HG02763 (cell line): ENCODE data around the gene CXCR6.
A peak's percentile ranks its signal among the peaks of the same experiment; 100 is the strongest.

Source experiments
- ATAC-seq: cut with Tn5 transposase; IDR thresholded peaks from one replicate; pipeline ENCODE4 v1.9.1; 2021; ENCODE audit warnings: mild to moderate bottlenecking, moderate library complexity; ENCODE audit not compliant: unreplicated experiment

The CXCR6 gene

GRCh38 chr3:45943207-45943846 lies at the start of gene CXCR6:
CXCR6 (plus strand) TSS chr3:45943464; CDS start chr3:45946482, 3,018 bp downstream.
- ATAC-seq = no peak

GRCh38 chr3:45894015-45894414 lies 49.2 kb upstream of the CXCR6 start:
- no peak for ATAC-seq

- ATAC-seq = no peak
These were observed 47.4 kb upstream of the CXCR6 start for GRCh38 chr3:45895686-45896468.

DNA sequence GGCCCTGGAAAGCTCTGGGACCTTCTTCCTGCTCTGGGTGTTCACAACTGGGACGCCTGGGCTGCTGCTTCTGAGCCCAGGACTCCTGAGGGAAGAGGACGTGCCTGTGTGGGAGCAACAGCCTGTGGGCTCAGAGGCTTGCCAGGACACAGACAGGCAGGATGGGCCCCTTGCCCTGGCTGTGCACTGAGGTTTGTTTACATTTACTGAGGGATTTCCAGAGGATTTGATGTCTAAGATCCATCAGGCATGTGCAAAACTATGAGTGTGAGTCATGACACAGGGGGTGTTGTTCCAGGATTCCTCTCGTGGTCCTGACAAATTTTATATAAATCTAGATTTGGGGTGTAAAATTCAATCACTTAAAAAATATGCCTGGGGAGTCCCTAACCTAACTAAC lies 46.3 kb upstream of the CXCR6 start:
- no peak for ATAC-seq

- no peak for ATAC-seq
These were observed 38.3 kb upstream of the CXCR6 start for GRCh38 chr3:45904931-45905330.

GRCh38 chr3:45905755-45906154 lies 37.5 kb upstream of the CXCR6 start:
- ATAC-seq = no peak

DNA sequence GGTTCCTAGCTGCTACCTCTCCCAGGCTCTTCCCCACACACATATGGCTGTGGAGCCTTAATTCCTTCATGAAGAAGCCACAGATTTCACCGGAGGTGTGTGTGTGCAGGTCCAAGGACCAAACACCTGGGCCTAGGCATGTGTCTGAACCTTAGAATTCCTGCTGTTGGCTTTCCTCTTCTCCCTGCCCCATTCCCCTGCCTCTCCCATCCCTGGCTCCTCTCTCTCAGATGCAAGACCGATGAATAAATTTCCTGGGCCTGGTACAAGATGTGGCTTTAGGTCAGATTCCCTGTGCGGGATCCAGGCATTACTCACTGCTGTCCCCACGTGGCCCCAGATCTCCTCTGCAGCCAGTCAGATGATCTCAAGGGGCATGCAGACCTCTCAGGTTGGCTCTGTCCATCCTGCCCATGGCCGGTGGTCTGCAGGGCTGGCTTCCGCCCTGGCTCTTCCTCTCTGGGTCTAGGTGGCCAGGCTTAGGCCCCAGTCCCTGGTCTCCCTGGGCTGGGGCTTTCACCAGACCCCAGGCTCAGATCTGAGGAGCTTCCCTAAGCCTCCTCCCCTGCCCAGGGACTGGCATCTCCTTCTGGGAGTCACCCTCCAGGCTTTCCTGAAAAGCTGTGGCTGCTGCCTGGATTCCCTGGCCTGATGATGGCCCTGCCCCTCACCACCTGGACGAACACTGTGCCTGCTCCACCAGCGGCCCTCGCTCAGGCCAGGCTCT lies 36.4 kb upstream of the CXCR6 start:
- no peak for ATAC-seq

DNA sequence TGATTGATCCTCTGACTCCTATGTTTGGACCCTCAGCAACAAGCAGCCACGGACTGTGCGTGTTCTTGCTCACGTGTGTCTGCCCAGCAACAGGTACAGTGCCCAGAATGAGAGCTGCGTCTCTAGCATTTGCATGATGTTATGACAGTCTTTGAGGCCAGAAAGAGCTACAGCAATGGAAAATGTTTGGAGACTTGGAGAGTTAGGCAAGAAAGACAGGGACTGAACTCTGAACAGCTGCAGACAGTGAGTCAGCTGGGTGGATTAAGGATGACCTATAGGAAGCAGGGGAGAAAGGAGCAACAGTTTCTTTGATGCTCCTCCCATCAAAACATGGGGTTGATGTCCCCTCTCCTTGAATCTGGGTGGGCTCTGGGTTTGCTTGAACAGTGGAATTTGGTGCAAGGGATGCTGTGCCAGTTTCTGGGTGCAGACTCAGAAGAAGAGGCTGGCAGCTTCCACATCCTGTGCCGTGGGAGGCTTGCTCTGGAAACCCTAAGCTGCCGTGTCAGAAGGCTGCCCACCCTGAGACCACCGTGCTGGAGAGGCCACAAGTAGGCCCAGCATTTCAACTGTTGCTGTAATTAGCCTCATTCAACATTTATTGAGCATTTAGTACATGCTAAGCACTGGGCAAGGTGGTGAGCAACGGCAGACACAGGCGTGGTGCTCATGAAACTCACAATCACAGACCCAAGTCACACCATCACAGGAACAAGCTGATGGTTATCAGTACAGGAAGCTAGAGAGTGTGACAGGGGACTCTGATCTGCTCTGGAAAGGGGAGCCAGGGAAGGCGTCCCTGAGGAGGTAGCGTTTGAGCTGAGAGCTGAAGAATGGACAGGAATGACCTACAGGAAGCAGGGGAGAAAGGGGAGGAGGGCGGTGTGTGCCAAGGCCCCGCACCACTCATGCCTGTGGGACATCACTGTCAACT lies 35.2 kb upstream of the CXCR6 start:
- ATAC-seq = no peak

GRCh38 chr3:45908761-45909160 lies 34.5 kb upstream of the CXCR6 start:
- no peak for ATAC-seq

DNA sequence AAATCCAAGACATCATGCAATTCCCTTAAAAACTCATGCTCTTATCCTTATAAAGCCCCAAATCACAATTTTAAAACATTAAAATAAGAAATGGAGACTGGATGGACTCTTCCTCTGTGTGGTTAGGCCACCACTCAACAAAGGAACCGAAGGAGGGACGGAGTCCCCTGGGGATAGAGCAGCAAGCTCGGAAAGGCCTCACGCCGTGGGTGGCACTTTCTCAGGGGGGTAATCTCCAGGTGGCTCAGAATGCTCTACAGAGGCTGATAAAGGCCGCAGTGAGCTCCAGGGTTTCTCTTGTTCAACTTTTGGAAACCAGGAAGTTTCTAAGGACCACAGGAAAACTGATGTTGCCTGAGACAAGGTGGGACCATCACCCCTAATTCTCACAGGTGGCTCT lies 33.7 kb upstream of the CXCR6 start:
- ATAC-seq = no peak

- ATAC-seq = no peak
These were observed 32.4 kb upstream of the CXCR6 start for GRCh38 chr3:45910892-45911291.

GRCh38 chr3:45911511-45912226 lies 31.6 kb upstream of the CXCR6 start:
- no peak for ATAC-seq

DNA sequence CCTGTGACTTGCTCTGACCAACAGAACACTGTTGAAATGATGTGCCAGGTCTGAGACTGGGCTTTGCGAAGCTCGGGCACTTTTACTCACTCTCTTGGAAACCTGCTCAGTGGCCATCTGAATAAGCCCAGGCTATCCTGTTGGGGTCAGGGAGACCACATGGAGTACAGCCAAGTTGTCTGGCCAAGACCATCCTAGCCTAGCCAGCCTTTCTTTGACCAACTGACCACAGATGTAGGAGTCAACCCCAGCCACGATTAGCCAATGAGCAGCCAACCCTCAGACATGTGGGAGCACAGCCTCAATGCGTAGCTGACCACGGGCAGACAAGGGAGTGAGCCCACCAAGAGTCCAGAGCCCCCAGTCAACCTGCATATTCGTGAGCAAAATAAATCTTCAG lies 30.8 kb upstream of the CXCR6 start:
- no peak for ATAC-seq

- ATAC-seq = no peak
These were observed 28.8 kb upstream of the CXCR6 start for GRCh38 chr3:45914362-45915058.

DNA sequence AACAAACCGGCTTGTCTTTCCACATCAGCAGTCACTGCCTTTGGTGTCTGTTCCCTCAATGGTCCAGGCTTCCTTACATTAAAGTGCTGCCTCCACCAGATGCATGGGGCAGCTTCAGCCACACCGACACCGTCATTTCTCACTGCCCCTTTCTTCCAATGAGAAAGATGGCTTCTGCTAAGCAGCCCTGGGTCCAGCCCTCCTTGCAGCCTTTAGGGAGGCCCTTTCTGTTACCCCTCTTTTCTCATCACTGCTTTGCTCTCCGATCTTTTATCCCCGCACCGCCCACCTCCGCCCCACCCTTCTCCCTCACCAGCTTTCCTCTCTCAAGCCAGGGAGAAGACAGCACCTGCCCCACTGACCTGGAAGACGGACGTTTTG lies 28.2 kb upstream of the CXCR6 start:
- ATAC-seq = no peak

DNA sequence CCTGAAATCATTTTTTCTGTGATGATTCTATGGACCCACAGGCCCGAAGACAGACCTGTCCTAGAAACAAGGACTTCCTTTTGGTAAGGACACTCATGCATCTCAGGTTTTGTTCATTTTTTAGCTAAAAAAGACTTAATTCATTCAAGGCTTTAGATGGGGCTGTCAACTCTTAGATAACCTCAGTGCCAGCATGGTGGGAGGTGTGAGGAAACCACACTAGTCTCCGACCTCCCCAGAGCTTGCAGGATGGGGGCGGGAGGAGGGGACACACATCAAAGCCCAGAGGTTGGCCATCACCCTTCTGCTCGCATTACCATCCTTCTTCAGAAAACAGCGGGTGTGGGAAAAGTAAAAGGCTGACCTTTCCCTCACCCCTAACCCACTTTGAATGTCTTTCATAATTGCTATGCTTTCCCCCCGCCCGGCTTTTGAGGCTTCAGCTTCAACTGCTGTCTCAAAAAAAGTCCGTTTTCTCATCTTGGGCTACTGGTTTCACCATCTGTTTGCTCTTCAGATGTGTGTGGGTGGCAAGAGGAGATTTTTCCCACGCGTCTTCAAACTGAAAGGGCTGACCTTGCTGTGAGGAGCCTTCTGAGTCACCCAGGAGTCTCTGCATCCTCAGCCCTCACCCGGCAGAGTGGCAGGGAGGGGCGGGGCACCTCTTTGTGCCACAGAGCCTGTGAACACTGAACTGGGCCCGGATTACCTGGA lies 27.6 kb upstream of the CXCR6 start:
- ATAC-seq = peak; percentile 87

DNA sequence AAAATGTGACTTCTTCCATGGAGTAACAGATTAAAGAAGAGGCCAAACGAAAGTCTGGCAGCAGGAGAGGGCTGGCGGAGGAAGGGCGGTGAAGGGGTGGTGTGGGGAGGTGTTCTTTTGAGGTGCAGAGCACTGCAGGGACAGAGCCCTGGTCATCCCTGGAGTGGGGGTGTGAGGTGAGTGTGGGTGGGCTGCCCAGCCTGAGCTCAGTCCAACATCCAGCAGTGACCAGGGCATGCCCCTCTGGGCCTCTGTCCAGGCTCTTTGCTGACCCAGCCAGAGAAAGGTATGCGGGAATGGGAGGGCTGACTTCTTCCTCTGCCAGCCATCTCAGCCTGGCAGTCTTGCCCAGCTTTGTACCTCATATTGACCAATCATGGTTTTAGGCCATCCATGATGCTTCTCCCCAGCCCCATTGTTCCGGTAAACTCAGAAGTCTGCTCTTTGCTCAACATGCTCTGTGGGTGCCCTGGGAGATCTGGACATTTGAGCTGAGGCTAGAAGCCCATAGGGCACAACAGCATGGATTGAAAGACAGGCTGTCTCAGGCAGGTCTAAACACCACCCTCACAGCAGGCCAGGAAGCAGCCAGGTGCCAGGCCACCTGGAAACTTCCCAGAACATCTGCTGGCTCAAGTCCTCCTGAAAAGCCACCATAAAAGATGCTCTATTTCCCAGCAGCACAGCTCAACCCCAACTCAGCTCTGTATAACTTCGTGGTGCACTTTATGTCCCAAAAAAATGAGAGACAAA lies 25.9 kb upstream of the CXCR6 start:
- no peak for ATAC-seq
